HEK293T (cell line): ENCODE data around the gene ARHGEF28.

Source experiments
- CTBP1 ChIP-seq: fragments of 450-650 bp; IDR thresholded peaks from 2 replicates; pipeline ENCODE4 v1.6.1; 2016; ENCODE audit warnings: borderline replicate concordance
- FOXA1 ChIP-seq: fragments of 450-650 bp; IDR thresholded peaks from 2 replicates; pipeline ENCODE4 v1.6.1; 2016; ENCODE audit warnings: mild to moderate bottlenecking
- FOXK2 ChIP-seq: fragments of 450-650 bp; IDR thresholded peaks from 2 replicates; pipeline ENCODE4 v1.6.1; 2016; ENCODE audit warnings: mild to moderate bottlenecking
- FOXM1 ChIP-seq: fragments of 450-650 bp; IDR thresholded peaks from 2 replicates; pipeline ENCODE4 v1.6.1; 2017; ENCODE audit warnings: mild to moderate bottlenecking, borderline replicate concordance
- HDGF ChIP-seq: fragments of 450-650 bp; IDR thresholded peaks from 2 replicates; pipeline ENCODE4 v1.6.1; 2017; ENCODE audit warnings: antibody characterized with exemption, borderline replicate concordance
- L3MBTL2 ChIP-seq: fragments of 450-650 bp; conservative IDR thresholded peaks from 2 replicates; pipeline ENCODE4 v1.6.1; 2016; ENCODE audit warnings: mild to moderate bottlenecking
- NFRKB ChIP-seq: fragments of 450-650 bp; IDR thresholded peaks from 2 replicates; pipeline ENCODE4 v1.6.1; 2016; ENCODE audit warnings: mild to moderate bottlenecking, moderate library complexity
- PKNOX1 ChIP-seq: fragments of 450-650 bp; IDR thresholded peaks from 2 replicates; pipeline ENCODE4 v1.6.1; 2016
- SP1 ChIP-seq: fragments of 450-650 bp; IDR thresholded peaks from 2 replicates; pipeline ENCODE4 v1.6.1; 2017
- SUZ12 ChIP-seq: fragments of 450-650 bp; IDR thresholded peaks from 2 replicates; pipeline ENCODE4 v1.6.1; 2016; ENCODE audit warnings: mild to moderate bottlenecking
- TARDBP ChIP-seq: fragments of 450-650 bp; IDR thresholded peaks from 2 replicates; pipeline ENCODE4 v1.6.1; 2016

- TF ChIP-seq HDGF: no peak
- TF ChIP-seq SP1: no peak
- no peak for TF ChIP-seq FOXA1
- no peak for TF ChIP-seq FOXM1
- TF ChIP-seq CTBP1: no peak
- no peak for TF ChIP-seq FOXK2
- TF ChIP-seq SUZ12: no peak
- no peak for TF ChIP-seq L3MBTL2
- TF ChIP-seq TARDBP: no peak
- TF ChIP-seq PKNOX1: no peak
- TF ChIP-seq NFRKB: no peak
Observed at GRCh38 chr5:73692981-73693380, 67.0 kb downstream of the ARHGEF28 start.
